Activated CD4-positive, alpha-beta T cell treated with anti-CD3 and anti-CD28 coated beads, Interleukin-2, amount 50 U/mL, for 1 hour (primary cell): Measurements from ENCODE around the gene MICOS13.
A peak's percentile ranks its signal among the peaks of the same experiment; 100 is the strongest.
"Not testable (repeated sequence)": the region's sequence is repeated elsewhere in the genome, so short reads cannot be mapped to it uniquely, and the experiment has no call there.

Experiments
- DNase-seq: peaks from one replicate; pipeline ENCODE4 v3.0.0-alpha.2; 2020

Gene MICOS13

GRCh38 chr19:5698635-5699422 is 18.5 kb upstream of the MICOS13 start:
- no peak for DNase-seq

GRCh38 chr19:5697890-5698634 is 17.7 kb upstream of the MICOS13 start:
- DNase-seq, result no peak

GRCh38 chr19:5697022-5697889 is 16.9 kb upstream of the MICOS13 start:
- no peak for DNase-seq

- no peak for DNase-seq
These were observed 16.1 kb upstream of the MICOS13 start for GRCh38 chr19:5696196-5697021.

GRCh38 chr19:5695649-5696195 is 15.4 kb upstream of the MICOS13 start:
- DNase-seq, result no peak

- DNase-seq, result no peak
These were observed 14.8 kb upstream of the MICOS13 start for GRCh38 chr19:5694956-5695648.

GRCh38 chr19:5694167-5694955 is 14.0 kb upstream of the MICOS13 start:
- no peak for DNase-seq

- no peak for DNase-seq
These were observed 13.2 kb upstream of the MICOS13 start for GRCh38 chr19:5693195-5694166.

GRCh38 chr19:5692723-5693194 is 12.4 kb upstream of the MICOS13 start:
- no peak for DNase-seq

GRCh38 chr19:5691822-5692722 is 11.8 kb upstream of the MICOS13 start:
- no peak for DNase-seq

GRCh38 chr19:5690955-5691821 is 10.9 kb upstream of the MICOS13 start:
- DNase-seq, result peak; percentile 28

- peak; percentile 99 for DNase-seq
These were observed 10.0 kb upstream of the MICOS13 start, which contains the start of gene RPL36 for GRCh38 chr19:5690125-5690954. Gene RPL36, plus strand, starts transcription at chr19:5690295. Its CDS starts 213 bp downstream, at chr19:5690508.

- DNase-seq, result not testable (repeated sequence)
These were observed 8.1 kb upstream of the MICOS13 start for GRCh38 chr19:5688262-5688881.

- DNase-seq, result no peak
These were observed 7.3 kb upstream of the MICOS13 start for GRCh38 chr19:5687360-5688198.
